ENCODE data around the gene PIGL. TPM values are rescaled to one million over a fixed set of nuclear protein-coding genes. Genes with fewer than 3 reads are reported as not detected.

PIGL gene
- total RNA-seq, 1 experiment from 2014 or later, result 44.1 TPM

DNA sequence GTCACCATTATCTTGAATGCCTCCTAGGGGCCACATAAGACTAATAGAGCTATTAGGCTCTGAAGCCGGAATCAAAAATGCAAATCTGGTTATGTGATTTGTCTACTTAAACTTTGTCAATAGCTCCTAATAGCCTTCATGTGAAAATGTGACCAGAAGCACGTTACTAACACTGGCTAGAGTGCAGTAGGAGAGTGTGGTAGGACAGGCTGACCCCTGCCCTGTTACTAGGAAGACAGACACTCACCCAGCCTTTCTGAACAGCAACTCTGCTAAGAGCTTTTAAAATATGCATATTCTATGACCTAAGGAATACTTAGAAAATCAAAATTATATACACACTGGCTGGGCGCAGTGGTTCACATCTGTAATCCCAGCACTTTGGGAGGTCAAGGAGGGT, 110.0 kb downstream of the PIGL start:
- POLR2A ChIA-PET, result no interaction called here

More for the DNA sequence above, 110.0 kb downstream of the PIGL start:
- Mint-ChIP-seq H3K27ac (no peak overlapping the region), H3K27me3 (ENCODE audit: low read depth) (no peaks in the 10 kb centered on the region), H3K4me1 (peaks cover 2% of the 10 kb centered on the region; the same call in 1 of the 2 replicates), H3K4me3 (no peak overlapping the region), H3K9me3 (no peaks in the 10 kb centered on the region), H3K36me3 (no peaks in the 10 kb centered on the region)
- TF ChIP-seq SMAD3 (CRISPR knock-in tag; IDR thresholded peaks at IDR 0.05; ENCODE audit: borderline replicate concordance) (no peak), ZNF219 (CRISPR knock-in tag; IDR thresholded peaks at IDR 0.05; ENCODE audit: borderline replicate concordance) (no peak), NR2C2 (CRISPR knock-in tag; IDR thresholded peaks at IDR 0.05) (no peak), ZNF396 (CRISPR knock-in tag; IDR thresholded peaks at IDR 0.05; ENCODE audit: borderline replicate concordance) (no peak), TEAD1 (CRISPR knock-in tag; IDR thresholded peaks at IDR 0.05) (no peak), JUN (CRISPR knock-in tag; IDR thresholded peaks at IDR 0.05) (no peak), ESRRA (CRISPR knock-in tag; IDR thresholded peaks at IDR 0.05; ENCODE audit: borderline replicate concordance) (no peak), NR3C1 (CRISPR knock-in tag; conservative IDR thresholded peaks at IDR 0.05; ENCODE audit: low read depth) (no peak), ZNF232 (CRISPR knock-in tag; IDR thresholded peaks at IDR 0.05) (no peak), TP53 (CRISPR knock-in tag; IDR thresholded peaks at IDR 0.05) (no peak)
- TF ChIP-seq, protein P1, sequence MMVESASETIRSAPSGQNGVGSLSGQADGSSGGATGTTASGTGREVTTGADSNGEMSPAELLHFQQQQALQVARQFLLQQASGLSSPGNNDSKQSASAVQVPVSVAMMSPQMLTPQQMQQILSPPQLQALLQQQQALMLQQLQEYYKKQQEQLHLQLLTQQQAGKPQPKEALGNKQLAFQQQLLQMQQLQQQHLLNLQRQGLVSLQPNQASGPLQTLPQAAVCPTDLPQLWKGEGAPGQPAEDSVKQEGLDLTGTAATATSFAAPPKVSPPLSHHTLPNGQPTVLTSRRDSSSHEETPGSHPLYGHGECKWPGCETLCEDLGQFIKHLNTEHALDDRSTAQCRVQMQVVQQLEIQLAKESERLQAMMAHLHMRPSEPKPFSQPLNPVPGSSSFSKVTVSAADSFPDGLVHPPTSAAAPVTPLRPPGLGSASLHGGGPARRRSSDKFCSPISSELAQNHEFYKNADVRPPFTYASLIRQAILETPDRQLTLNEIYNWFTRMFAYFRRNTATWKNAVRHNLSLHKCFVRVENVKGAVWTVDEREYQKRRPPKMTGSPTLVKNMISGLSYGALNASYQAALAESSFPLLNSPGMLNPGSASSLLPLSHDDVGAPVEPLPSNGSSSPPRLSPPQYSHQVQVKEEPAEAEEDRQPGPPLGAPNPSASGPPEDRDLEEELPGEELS (CRISPR knock-in tag; IDR thresholded peaks at IDR 0.05), result no peak
- TF ChIP-seq, protein P2, sequence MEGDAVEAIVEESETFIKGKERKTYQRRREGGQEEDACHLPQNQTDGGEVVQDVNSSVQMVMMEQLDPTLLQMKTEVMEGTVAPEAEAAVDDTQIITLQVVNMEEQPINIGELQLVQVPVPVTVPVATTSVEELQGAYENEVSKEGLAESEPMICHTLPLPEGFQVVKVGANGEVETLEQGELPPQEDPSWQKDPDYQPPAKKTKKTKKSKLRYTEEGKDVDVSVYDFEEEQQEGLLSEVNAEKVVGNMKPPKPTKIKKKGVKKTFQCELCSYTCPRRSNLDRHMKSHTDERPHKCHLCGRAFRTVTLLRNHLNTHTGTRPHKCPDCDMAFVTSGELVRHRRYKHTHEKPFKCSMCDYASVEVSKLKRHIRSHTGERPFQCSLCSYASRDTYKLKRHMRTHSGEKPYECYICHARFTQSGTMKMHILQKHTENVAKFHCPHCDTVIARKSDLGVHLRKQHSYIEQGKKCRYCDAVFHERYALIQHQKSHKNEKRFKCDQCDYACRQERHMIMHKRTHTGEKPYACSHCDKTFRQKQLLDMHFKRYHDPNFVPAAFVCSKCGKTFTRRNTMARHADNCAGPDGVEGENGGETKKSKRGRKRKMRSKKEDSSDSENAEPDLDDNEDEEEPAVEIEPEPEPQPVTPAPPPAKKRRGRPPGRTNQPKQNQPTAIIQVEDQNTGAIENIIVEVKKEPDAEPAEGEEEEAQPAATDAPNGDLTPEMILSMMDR (IDR thresholded peaks at IDR 0.05), result no peak
- TF ChIP-seq, protein P3, sequence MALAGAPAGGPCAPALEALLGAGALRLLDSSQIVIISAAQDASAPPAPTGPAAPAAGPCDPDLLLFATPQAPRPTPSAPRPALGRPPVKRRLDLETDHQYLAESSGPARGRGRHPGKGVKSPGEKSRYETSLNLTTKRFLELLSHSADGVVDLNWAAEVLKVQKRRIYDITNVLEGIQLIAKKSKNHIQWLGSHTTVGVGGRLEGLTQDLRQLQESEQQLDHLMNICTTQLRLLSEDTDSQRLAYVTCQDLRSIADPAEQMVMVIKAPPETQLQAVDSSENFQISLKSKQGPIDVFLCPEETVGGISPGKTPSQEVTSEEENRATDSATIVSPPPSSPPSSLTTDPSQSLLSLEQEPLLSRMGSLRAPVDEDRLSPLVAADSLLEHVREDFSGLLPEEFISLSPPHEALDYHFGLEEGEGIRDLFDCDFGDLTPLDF (CRISPR knock-in tag; IDR thresholded peaks at IDR 0.05), result no peak
- TF ChIP-seq, protein P4, sequence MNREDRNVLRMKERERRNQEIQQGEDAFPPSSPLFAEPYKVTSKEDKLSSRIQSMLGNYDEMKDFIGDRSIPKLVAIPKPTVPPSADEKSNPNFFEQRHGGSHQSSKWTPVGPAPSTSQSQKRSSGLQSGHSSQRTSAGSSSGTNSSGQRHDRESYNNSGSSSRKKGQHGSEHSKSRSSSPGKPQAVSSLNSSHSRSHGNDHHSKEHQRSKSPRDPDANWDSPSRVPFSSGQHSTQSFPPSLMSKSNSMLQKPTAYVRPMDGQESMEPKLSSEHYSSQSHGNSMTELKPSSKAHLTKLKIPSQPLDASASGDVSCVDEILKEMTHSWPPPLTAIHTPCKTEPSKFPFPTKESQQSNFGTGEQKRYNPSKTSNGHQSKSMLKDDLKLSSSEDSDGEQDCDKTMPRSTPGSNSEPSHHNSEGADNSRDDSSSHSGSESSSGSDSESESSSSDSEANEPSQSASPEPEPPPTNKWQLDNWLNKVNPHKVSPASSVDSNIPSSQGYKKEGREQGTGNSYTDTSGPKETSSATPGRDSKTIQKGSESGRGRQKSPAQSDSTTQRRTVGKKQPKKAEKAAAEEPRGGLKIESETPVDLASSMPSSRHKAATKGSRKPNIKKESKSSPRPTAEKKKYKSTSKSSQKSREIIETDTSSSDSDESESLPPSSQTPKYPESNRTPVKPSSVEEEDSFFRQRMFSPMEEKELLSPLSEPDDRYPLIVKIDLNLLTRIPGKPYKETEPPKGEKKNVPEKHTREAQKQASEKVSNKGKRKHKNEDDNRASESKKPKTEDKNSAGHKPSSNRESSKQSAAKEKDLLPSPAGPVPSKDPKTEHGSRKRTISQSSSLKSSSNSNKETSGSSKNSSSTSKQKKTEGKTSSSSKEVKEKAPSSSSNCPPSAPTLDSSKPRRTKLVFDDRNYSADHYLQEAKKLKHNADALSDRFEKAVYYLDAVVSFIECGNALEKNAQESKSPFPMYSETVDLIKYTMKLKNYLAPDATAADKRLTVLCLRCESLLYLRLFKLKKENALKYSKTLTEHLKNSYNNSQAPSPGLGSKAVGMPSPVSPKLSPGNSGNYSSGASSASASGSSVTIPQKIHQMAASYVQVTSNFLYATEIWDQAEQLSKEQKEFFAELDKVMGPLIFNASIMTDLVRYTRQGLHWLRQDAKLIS (CRISPR knock-in tag; IDR thresholded peaks at IDR 0.05; ENCODE audit: borderline replicate concordance), result no peak
- TF ChIP-seq, protein P5, sequence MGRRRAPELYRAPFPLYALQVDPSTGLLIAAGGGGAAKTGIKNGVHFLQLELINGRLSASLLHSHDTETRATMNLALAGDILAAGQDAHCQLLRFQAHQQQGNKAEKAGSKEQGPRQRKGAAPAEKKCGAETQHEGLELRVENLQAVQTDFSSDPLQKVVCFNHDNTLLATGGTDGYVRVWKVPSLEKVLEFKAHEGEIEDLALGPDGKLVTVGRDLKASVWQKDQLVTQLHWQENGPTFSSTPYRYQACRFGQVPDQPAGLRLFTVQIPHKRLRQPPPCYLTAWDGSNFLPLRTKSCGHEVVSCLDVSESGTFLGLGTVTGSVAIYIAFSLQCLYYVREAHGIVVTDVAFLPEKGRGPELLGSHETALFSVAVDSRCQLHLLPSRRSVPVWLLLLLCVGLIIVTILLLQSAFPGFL (CRISPR knock-in tag; IDR thresholded peaks at IDR 0.05; ENCODE audit: borderline replicate concordance), result no peak
- TF ChIP-seq, protein P6, sequence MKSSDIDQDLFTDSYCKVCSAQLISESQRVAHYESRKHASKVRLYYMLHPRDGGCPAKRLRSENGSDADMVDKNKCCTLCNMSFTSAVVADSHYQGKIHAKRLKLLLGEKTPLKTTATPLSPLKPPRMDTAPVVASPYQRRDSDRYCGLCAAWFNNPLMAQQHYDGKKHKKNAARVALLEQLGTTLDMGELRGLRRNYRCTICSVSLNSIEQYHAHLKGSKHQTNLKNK (CRISPR knock-in tag; IDR thresholded peaks at IDR 0.05), result no peak
- TF ChIP-seq, protein P7, sequence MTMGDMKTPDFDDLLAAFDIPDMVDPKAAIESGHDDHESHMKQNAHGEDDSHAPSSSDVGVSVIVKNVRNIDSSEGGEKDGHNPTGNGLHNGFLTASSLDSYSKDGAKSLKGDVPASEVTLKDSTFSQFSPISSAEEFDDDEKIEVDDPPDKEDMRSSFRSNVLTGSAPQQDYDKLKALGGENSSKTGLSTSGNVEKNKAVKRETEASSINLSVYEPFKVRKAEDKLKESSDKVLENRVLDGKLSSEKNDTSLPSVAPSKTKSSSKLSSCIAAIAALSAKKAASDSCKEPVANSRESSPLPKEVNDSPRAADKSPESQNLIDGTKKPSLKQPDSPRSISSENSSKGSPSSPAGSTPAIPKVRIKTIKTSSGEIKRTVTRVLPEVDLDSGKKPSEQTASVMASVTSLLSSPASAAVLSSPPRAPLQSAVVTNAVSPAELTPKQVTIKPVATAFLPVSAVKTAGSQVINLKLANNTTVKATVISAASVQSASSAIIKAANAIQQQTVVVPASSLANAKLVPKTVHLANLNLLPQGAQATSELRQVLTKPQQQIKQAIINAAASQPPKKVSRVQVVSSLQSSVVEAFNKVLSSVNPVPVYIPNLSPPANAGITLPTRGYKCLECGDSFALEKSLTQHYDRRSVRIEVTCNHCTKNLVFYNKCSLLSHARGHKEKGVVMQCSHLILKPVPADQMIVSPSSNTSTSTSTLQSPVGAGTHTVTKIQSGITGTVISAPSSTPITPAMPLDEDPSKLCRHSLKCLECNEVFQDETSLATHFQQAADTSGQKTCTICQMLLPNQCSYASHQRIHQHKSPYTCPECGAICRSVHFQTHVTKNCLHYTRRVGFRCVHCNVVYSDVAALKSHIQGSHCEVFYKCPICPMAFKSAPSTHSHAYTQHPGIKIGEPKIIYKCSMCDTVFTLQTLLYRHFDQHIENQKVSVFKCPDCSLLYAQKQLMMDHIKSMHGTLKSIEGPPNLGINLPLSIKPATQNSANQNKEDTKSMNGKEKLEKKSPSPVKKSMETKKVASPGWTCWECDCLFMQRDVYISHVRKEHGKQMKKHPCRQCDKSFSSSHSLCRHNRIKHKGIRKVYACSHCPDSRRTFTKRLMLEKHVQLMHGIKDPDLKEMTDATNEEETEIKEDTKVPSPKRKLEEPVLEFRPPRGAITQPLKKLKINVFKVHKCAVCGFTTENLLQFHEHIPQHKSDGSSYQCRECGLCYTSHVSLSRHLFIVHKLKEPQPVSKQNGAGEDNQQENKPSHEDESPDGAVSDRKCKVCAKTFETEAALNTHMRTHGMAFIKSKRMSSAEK (CRISPR knock-in tag; IDR thresholded peaks at IDR 0.05; ENCODE audit: borderline replicate concordance), result no peak
- TF ChIP-seq, protein P8, sequence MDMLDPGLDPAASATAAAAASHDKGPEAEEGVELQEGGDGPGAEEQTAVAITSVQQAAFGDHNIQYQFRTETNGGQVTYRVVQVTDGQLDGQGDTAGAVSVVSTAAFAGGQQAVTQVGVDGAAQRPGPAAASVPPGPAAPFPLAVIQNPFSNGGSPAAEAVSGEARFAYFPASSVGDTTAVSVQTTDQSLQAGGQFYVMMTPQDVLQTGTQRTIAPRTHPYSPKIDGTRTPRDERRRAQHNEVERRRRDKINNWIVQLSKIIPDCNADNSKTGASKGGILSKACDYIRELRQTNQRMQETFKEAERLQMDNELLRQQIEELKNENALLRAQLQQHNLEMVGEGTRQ (CRISPR knock-in tag; IDR thresholded peaks at IDR 0.05), result no peak
- TF ChIP-seq, protein P9, sequence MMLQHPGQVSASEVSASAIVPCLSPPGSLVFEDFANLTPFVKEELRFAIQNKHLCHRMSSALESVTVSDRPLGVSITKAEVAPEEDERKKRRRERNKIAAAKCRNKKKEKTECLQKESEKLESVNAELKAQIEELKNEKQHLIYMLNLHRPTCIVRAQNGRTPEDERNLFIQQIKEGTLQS (CRISPR knock-in tag; conservative IDR thresholded peaks at IDR 0.05), result no peak
- TF ChIP-seq, protein P10, sequence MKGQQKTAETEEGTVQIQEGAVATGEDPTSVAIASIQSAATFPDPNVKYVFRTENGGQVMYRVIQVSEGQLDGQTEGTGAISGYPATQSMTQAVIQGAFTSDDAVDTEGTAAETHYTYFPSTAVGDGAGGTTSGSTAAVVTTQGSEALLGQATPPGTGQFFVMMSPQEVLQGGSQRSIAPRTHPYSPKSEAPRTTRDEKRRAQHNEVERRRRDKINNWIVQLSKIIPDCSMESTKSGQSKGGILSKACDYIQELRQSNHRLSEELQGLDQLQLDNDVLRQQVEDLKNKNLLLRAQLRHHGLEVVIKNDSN (CRISPR knock-in tag; IDR thresholded peaks at IDR 0.05), result no peak
- DNase-seq (ENCODE audit: low spot score), result no peak
- CTCF ChIA-PET, result interaction anchor here (0.7 to 2.7 kb wide), 3 partner anchors 21 to 41 kb away, joined by 3 to 15 read pairs (median 8); no protein-coding TSS in a partner anchor
- ATAC-seq, result no peak

Data from WTC11 (cell line).